ENCODE results near the gene WNT9B.
A peak's percentile ranks its signal among the peaks of the same experiment; 100 is the strongest.

WNT9B gene

DNA sequence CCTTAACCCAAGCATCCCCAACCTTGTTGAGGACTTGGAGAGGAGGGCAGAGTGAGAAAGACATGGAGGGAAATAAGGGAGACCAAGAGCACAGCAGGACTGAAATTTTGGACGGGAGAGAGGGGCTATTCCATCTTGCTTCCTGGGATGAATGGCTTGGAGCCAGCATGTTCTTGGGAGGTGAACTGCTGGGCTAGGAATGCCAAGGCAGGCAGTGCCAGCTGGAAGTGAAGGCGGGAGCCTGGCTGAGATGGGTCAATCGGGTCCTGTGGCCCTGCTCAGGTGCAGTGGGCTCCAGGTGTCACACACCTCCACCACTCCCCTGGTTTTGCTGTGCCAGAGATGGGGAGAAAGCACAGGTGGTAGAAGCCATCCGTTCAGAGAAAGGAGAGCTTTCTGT, 25.5 kb downstream of the WNT9B start:
- Histone ChIP-seq H3K27ac (replicated peaks) (no peak overlapping the region), H3K4me3 (replicated peaks; ENCODE audit: insufficient read depth, low read length) (no peak overlapping the region)

DNA sequence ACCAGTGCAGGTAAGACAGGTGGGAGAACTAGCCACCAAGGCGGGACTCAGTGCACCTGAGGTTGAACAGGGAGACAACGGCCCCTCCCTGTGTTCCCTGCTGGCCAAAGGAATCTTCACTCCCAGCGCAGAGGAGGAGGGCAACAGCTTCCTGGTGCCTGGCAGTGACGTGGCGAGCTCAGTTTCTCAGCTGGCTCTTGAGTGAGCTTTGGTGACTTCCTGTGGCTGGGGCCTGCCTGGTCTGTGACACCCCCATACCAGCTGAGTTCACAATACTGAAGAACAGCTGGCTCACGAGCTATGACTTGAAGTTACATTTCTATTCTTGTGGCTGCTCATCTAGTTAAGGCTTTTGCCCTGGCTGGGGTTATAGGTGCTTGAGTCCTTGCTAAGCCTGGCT, 26.1 kb downstream of the WNT9B start:
- TF ChIP-seq GABPA (IDR thresholded peaks at IDR 0.05; ENCODE audit: low read depth) (no peak), POLR2AphosphoS5 (IDR thresholded peaks at IDR 0.05; ENCODE audit: low read depth) (no peak), SPI1 (IDR thresholded peaks at IDR 0.05; ENCODE audit: borderline replicate concordance, low read depth) (no peak)
- TF ChIP-seq, protein P1, sequence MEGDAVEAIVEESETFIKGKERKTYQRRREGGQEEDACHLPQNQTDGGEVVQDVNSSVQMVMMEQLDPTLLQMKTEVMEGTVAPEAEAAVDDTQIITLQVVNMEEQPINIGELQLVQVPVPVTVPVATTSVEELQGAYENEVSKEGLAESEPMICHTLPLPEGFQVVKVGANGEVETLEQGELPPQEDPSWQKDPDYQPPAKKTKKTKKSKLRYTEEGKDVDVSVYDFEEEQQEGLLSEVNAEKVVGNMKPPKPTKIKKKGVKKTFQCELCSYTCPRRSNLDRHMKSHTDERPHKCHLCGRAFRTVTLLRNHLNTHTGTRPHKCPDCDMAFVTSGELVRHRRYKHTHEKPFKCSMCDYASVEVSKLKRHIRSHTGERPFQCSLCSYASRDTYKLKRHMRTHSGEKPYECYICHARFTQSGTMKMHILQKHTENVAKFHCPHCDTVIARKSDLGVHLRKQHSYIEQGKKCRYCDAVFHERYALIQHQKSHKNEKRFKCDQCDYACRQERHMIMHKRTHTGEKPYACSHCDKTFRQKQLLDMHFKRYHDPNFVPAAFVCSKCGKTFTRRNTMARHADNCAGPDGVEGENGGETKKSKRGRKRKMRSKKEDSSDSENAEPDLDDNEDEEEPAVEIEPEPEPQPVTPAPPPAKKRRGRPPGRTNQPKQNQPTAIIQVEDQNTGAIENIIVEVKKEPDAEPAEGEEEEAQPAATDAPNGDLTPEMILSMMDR (IDR thresholded peaks at IDR 0.05; ENCODE audit: insufficient read depth, low read length): no peak
- TF ChIP-seq, protein P2, sequence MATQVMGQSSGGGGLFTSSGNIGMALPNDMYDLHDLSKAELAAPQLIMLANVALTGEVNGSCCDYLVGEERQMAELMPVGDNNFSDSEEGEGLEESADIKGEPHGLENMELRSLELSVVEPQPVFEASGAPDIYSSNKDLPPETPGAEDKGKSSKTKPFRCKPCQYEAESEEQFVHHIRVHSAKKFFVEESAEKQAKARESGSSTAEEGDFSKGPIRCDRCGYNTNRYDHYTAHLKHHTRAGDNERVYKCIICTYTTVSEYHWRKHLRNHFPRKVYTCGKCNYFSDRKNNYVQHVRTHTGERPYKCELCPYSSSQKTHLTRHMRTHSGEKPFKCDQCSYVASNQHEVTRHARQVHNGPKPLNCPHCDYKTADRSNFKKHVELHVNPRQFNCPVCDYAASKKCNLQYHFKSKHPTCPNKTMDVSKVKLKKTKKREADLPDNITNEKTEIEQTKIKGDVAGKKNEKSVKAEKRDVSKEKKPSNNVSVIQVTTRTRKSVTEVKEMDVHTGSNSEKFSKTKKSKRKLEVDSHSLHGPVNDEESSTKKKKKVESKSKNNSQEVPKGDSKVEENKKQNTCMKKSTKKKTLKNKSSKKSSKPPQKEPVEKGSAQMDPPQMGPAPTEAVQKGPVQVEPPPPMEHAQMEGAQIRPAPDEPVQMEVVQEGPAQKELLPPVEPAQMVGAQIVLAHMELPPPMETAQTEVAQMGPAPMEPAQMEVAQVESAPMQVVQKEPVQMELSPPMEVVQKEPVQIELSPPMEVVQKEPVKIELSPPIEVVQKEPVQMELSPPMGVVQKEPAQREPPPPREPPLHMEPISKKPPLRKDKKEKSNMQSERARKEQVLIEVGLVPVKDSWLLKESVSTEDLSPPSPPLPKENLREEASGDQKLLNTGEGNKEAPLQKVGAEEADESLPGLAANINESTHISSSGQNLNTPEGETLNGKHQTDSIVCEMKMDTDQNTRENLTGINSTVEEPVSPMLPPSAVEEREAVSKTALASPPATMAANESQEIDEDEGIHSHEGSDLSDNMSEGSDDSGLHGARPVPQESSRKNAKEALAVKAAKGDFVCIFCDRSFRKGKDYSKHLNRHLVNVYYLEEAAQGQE (IDR thresholded peaks at IDR 0.05; ENCODE audit: insufficient replicate concordance, low read depth): no peak

More for the DNA sequence above, 25.5 kb downstream of the WNT9B start:
- DNase-seq (ENCODE audit: low read depth in 1 of 2, low spot score in 1 of 2): no peak
- no peaks in the 10 kb centered on the region for H3K27me3 ChIP-seq (ENCODE audit: insufficient read depth, poor library complexity, severe bottlenecking)
- TF ChIP-seq GABPA (IDR thresholded peaks at IDR 0.05; ENCODE audit: low read depth): no peak

DNA sequence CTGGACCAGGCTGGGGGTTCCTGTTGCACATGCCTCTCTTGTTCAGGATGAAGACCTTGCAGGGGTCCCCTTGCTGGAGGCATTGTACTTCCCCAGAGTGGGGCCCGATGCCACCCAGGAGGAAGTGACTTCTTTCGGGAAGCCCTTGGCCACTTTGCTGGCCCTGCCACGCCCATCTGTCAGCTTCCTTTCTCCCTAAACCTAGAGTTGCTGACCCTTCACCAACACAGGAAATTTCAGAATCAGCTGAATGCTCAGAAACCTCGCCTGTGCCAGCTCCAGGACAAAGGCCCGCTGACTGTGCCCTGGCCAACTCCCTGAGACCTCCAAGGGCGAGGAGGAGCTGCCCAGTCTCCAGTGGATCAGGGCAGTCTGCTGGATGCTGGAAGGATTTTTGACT, 26.7 kb downstream of the WNT9B start:
- no peak for TF ChIP-seq SPI1 (IDR thresholded peaks at IDR 0.05; ENCODE audit: borderline replicate concordance, low read depth)
- TF ChIP-seq, protein P1 (IDR thresholded peaks at IDR 0.05; ENCODE audit: insufficient read depth, low read length): no peak
- TF ChIP-seq GABPA (IDR thresholded peaks at IDR 0.05; ENCODE audit: low read depth): no peak
- no peak for TF ChIP-seq POLR2AphosphoS5 (IDR thresholded peaks at IDR 0.05; ENCODE audit: low read depth)
- TF ChIP-seq, protein P2 (IDR thresholded peaks at IDR 0.05; ENCODE audit: insufficient replicate concordance, low read depth): no peak
- no peak overlapping the region for H3K4me3 ChIP-seq (replicated peaks; ENCODE audit: insufficient read depth, low read length)
- H3K27ac ChIP-seq (replicated peaks): no peak overlapping the region
- no peaks in the 10 kb centered on the region for H3K27me3 ChIP-seq (ENCODE audit: insufficient read depth, poor library complexity, severe bottlenecking)
- DNase-seq (ENCODE audit: low read depth in 1 of 2, low spot score in 1 of 2): peak; percentile 7 to 26

More for the DNA sequence above, 26.1 kb downstream of the WNT9B start:
- no peak overlapping the region for H3K4me3 ChIP-seq (replicated peaks; ENCODE audit: insufficient read depth, low read length)
- no peak for DNase-seq (ENCODE audit: low read depth in 1 of 2, low spot score in 1 of 2)
- no peaks in the 10 kb centered on the region for H3K27me3 ChIP-seq (ENCODE audit: insufficient read depth, poor library complexity, severe bottlenecking)
- H3K27ac ChIP-seq (replicated peaks): no peak overlapping the region

DNA sequence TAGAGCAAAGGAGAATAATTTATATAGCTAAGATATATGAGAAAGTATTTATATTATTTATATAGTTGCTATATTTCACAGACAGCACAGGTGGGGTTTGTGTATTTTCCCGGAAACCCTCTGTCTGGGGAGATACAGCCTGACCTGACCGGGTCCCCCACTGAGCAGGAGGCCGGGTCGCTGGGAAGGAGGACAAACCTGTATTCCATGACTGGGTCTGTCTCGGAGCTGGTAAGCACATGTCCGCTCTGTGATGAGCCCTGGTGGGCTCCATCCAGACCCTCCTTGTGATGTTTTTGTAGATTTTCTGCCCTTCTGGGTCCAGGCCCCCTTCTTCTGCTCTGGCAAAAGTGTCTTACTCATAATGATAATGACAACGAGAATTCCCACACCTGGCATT, 27.7 kb downstream of the WNT9B start:
- no peak for TF ChIP-seq SPI1 (IDR thresholded peaks at IDR 0.05; ENCODE audit: borderline replicate concordance, low read depth)
- TF ChIP-seq, protein P1 (IDR thresholded peaks at IDR 0.05; ENCODE audit: insufficient read depth, low read length): no peak
- TF ChIP-seq POLR2AphosphoS5 (IDR thresholded peaks at IDR 0.05; ENCODE audit: low read depth): no peak
- TF ChIP-seq, protein P2 (IDR thresholded peaks at IDR 0.05; ENCODE audit: insufficient replicate concordance, low read depth): no peak
- TF ChIP-seq GABPA (IDR thresholded peaks at IDR 0.05; ENCODE audit: low read depth): no peak
- DNase-seq (ENCODE audit: low read depth in 1 of 2, low spot score in 1 of 2): no peak
- Histone ChIP-seq H3K27ac (replicated peaks) (no peak overlapping the region), H3K27me3 (ENCODE audit: insufficient read depth, poor library complexity, severe bottlenecking) (no peaks in the 10 kb centered on the region), H3K4me3 (replicated peaks; ENCODE audit: insufficient read depth, low read length) (no peak overlapping the region)

Data from HL-60 (cell line).